Head of caudate nucleus (tissue), 42 donors: ENCODE results near the gene JPH4.

Experiments
- DNase-seq, 42 donors: peaks; one replicate each; pipeline versions ENCODE4 v3.0.0 to v3.0.0-alpha.2; 2020 to 2021; ENCODE audit warnings: mixed read lengths in 7 of 42
- intact Hi-C: fragments of 100-400 bp; cut with DNase I; formaldehyde crosslinking; loops from one replicate; pipeline ENCODE4 v1.15.0; 2022

Gene JPH4

GRCh38 chr14:23578560-23579310, at the start of gene JPH4:
Gene JPH4, minus strand, starts transcription at chr14:23578790. Its CDS starts 1,337 bp downstream, at chr14:23577453.
- intact Hi-C loops, result no loop called here
- DNase-seq, result peak in 41 of 42 donors; percentile 35 to 94 (median 79)

- intact Hi-C loops, result no loop called here
- no peak for DNase-seq
Observed at GRCh38 chr14:23627961-23628360, 49.4 kb upstream of the JPH4 start.

- intact Hi-C loops, result no loop called here
- no peak for DNase-seq
Observed at GRCh38 chr14:23626946-23627345, 48.4 kb upstream of the JPH4 start.

- intact Hi-C loops, result no loop called here
- no peak for DNase-seq
Observed at GRCh38 chr14:23624830-23625404, 46.3 kb upstream of the JPH4 start.

- no peak for DNase-seq
- intact Hi-C loops, result no loop called here
Observed at GRCh38 chr14:23623962-23624361, 45.4 kb upstream of the JPH4 start.

GRCh38 chr14:23622990-23623389, 44.4 kb upstream of the JPH4 start:
- no peak for DNase-seq
- intact Hi-C loops, result no loop called here

- DNase-seq, result no peak
- intact Hi-C loops, result no loop called here
Observed at GRCh38 chr14:23621932-23622730, 43.5 kb upstream of the JPH4 start.

- peak in 1 of 42 donors; percentile 20 for DNase-seq
- intact Hi-C loops, result no loop called here
Observed at GRCh38 chr14:23621204-23621931, 42.8 kb upstream of the JPH4 start.

DNA sequence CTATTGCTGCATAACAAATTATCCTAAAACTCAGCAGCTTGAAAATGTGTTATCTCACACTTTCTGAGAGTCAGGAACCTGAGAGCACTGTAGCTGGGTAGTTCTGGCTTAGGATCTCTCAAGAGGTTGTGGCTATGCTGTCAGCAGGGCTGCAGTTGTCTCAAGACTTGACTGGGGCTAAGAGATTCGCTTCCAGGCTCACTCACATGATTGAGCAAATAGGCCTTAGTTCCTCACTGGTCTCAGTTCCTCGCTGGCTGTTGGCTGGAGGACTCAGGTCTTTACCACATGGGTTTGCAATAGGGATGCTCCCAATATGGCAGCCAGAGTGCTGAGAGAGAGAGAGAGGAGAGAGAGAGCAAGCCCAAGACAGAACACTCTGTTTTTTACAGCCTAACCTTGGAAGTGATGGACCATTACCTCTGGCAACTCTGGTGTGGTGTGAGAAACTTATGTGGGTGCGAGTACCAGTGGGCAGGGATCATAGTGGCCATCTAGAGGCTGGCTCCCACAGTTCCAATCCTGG, 41.6 kb upstream of the JPH4 start:
- intact Hi-C loops, result no loop called here
- peak in 1 of 42 donors; percentile 16 for DNase-seq

DNA sequence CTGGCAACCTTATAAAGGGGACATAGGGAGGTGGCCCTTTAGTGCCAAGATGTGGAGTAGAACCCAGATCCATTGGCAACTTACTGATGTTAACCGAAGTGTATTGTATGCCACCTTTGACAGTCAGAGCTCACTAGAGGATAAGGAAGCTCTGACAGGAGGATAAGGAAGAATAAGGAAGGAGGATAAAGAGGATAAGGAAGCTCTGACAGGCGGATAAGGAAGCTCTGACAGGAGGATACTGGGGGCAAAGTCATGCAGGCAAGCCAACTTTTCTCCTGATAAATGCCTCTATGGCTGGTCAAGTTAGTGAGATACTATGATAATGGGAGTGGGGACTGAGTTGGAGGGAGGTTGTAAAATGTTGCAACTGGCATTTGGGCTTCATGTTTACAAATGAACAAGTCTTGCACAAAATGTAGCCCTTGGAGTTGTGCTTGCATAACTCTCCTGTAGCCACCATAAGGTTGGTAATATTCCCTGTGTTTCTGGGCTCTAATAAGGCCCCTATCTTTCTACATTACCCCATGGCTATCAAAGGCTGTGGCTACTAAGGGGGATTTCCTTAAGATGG, 39.9 kb upstream of the JPH4 start:
- intact Hi-C loops, result no loop called here
- DNase-seq, result peak in 1 of 42 donors; percentile 7

- intact Hi-C loops, result no loop called here
- no peak for DNase-seq
Observed at GRCh38 chr14:23617539-23617938, 38.9 kb upstream of the JPH4 start.

DNA sequence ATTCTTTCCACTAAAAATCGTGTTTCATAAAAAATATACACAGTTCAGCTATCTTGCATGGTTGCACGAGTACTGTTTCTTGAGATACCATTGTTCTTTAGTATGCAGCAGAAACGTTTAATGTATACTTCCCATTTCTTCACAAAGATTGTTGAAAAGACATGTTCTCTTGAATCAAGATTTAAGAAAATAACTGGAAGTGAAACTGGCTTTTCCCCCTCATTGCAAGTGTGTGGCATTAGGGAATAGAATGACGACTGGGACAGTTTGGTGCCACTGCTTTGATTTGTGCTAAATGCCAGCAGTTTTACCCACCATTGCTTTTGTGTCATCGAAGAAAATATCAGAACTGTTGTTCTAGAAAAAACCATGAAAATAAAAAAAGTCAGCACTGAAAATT, 37.3 kb upstream of the JPH4 start:
- intact Hi-C loops, result no loop called here
- peak in 1 of 42 donors; percentile 31 for DNase-seq

GRCh38 chr14:23614395-23614828, 35.8 kb upstream of the JPH4 start:
- DNase-seq, result peak in 1 of 42 donors; percentile 17
- intact Hi-C loops, result no loop called here

GRCh38 chr14:23613242-23614070, 34.9 kb upstream of the JPH4 start:
- intact Hi-C loops, result no loop called here
- no peak for DNase-seq

DNA sequence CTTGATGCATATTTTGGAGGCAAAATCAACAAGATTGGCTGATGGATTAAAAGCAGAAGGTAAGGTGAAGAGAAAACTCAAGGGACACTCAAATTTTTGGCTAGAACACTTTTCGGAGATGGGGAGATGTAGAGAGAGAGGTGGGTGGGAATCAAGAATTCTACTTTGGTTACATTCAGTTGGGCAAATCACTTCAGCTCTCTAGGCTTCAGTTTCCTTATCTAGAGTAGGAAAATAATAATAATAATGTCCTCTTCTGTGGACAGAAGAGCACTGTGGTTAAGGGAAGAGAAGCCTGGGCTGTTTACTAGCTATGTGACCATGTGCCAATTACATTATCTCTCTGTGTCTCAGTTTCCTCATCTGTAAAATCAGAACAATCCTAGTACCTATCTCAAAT, 34.2 kb upstream of the JPH4 start:
- intact Hi-C loops, result no loop called here
- DNase-seq, result no peak

DNA sequence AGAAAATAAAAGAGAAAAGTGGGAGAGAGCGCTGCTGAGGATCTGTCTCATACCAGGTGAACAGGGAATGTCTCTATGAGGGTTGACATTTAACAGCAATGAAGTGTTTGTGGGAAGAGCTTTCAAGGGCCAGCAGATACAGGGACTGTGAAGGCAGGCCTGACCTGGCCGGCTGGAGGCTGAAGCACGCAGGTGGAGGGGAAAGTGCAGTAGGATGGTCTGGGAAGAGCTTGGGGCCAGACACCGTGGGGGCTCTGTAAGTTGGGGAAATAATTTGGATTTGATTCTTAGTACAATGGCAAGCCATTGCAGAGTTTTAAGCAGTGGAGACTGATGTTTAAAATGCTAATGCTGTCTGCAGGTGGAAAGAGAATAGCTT, 33.8 kb upstream of the JPH4 start:
- intact Hi-C loops, result no loop called here
- DNase-seq, result no peak

DNA sequence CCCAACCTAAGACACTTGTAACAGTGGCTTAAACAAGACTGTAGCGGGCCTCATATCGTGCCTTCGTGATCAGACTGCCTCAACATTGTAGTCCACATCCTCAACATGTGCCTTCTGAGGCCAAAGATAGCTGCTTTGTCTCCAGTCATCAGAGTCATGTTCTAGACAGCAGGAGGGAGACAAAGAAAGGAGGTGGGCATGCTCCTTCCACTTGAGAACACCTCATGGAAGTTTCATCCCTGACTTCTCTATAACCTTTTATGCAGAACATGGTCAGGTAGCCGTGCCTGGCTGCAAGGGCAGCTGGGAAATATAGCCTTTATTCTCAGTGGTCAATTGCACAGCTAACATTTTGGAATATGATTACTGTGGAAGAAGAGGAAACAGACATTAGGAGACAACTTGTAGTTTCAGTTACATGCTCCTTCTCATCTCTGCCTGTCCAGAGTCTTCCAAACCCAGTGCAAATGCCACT, 32.3 kb upstream of the JPH4 start:
- intact Hi-C loops, result no loop called here
- no peak for DNase-seq
